ENCODE results near the gene ADORA3.
A peak's percentile ranks its signal among the peaks of the same experiment; 100 is the strongest.

The ADORA3 gene

DNA sequence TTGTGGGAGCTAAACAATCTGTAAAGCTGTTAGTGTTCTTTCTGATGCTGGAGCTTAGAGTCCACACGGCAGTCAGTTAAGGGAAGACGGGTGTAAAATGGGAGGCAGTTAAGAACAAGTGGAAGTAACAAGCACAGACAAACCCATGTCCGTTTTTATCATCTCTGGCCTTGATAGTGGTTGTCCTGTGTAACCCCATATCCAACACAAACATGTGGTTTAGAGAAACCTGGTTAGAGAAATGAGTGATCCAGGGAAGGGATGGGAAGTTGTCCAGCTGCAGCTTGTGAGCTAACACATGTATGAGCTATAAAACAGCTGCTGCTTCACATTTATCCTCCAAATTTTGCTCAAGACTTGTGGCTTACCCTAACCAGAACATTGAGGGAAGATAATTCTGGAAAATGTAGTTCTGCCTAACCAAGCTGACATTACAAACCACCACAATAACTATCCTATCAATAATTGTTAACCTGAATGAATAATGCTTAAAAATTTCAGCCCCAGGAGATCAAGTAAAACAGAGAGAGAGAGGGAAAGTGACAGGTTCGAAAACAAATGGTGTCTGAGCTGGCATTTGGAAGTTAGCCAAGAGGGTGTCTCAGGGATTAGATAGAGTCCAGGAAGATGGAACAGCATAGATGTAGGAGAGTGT lies 40.3 kb downstream of the ADORA3 start:
- TF ChIP-seq, protein P1, sequence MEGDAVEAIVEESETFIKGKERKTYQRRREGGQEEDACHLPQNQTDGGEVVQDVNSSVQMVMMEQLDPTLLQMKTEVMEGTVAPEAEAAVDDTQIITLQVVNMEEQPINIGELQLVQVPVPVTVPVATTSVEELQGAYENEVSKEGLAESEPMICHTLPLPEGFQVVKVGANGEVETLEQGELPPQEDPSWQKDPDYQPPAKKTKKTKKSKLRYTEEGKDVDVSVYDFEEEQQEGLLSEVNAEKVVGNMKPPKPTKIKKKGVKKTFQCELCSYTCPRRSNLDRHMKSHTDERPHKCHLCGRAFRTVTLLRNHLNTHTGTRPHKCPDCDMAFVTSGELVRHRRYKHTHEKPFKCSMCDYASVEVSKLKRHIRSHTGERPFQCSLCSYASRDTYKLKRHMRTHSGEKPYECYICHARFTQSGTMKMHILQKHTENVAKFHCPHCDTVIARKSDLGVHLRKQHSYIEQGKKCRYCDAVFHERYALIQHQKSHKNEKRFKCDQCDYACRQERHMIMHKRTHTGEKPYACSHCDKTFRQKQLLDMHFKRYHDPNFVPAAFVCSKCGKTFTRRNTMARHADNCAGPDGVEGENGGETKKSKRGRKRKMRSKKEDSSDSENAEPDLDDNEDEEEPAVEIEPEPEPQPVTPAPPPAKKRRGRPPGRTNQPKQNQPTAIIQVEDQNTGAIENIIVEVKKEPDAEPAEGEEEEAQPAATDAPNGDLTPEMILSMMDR (IDR thresholded peaks at IDR 0.05; ENCODE audit: insufficient read depth, low read depth, low read length, missing control alignments) = no peak
- no peak overlapping the region for H3K4me3 ChIP-seq (ENCODE audit: low read length)
- peak; percentile 43 for DNase-seq (ENCODE audit: low read depth)

DNA sequence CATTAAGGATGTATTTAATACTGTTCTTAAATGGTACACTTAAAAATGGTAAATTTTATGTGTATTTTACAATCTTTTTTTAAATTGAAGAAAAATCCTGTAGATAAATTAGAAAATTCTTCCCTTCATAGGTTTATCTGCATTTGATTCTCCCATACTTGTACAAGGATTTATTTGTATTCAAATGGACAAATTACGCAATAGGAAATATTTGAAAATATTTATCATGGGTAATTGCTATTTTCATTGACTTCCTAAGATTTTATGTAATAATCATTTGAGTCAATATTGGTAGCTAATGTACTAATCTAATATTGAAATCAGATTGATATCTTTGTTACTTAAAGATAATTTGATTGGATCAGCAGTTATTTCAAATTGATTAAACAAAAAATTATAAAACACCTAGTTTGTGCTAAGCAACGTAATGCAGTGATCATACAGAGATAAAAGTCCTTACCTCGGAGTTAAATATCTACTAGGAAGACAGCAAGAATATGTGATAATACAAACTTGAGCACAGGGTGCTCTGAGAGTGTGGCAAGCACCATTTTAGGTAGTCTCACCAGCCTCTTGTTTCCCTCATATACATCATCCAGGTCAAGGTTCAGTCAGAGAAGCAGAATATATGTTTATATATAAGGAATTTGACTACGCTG lies 40.9 kb downstream of the ADORA3 start:
- no peak overlapping the region for H3K4me3 ChIP-seq (ENCODE audit: low read length)
- TF ChIP-seq, protein P1 (IDR thresholded peaks at IDR 0.05; ENCODE audit: insufficient read depth, low read depth, low read length, missing control alignments) = no peak
- no peak for DNase-seq (ENCODE audit: low read depth)

DNA sequence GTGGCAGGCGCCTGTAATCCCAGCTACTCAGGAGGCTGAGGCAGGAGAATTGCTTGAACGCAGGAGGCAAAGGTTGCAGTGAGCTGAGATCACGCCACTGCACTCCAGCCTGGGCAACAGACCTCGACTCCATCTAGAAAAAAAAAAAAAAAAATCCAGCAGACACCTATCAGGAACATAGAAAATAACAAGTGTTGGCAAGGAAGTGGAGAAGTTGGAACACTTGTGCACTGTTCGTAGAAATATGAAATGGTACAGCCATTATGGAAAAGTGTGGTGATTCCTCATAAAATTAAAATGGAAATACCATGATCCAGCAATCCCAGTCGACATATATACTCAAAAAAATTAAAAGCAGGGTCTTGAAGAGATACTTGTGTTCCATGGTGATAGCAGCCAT lies 41.7 kb downstream of the ADORA3 start:
- TF ChIP-seq, protein P1 (IDR thresholded peaks at IDR 0.05; ENCODE audit: insufficient read depth, low read depth, low read length, missing control alignments) = no peak
- no peak overlapping the region for H3K4me3 ChIP-seq (ENCODE audit: low read length)

DNA sequence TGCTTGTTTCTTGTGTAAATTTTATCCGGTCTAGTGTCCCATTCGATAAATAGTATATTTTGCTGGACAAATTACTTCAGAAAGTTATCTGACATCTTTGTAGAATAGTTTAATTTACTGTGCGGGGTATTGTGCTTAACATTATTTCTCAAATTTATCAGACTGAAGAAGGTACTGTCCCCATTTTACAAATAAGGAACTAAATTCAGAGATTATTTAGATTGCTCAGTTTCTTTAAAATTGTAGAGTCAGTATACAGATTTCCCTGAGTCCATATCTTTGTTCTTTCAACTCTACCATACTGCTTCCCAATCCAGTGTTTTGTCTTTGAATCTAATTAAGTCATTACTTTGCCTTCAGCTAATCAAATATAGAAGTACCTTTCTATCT lies 47.8 kb downstream of the ADORA3 start:
- TF ChIP-seq, protein P1 (IDR thresholded peaks at IDR 0.05; ENCODE audit: insufficient read depth, low read depth, low read length, missing control alignments) = no peak
- DNase-seq (ENCODE audit: low read depth) = no peak
- no peak overlapping the region for H3K4me3 ChIP-seq (ENCODE audit: low read length)

More for the DNA sequence above, 41.7 kb downstream of the ADORA3 start:
- no peak for DNase-seq (ENCODE audit: low read depth)

DNA sequence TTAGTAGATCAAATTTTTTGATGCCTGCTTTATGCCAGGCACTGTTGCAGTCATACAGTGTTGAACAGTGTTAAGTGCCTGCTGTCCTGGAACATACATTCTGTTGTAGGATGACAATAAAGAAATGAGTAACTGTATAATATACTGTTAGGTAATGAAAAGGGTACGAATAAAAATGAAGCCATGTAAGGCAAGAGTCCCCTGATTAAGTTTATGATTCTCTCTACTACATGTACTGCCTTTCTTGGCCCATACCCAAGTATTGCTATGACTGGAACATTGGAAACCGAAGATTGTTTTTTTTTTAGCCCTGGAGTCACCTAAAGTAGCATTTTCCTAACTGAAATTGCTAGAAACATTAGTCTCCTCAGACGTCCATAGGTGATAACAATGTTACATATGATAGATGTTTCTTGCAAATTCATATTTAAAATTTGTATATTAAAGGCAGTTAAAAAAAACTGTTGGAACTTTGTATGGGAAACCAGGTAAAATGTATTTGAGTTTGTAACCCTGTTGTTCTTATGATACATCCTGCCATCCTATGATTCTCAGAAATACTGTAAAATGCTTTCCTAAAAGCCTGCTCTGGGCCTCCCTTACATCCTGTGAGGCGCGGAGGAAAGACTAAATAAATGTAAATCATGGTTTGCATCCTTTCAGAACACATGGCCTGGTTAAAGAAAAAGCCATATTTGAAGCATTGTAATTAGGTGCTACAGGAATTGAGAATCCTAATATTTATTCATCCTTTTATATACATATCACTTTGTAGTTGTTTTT lies 48.4 kb downstream of the ADORA3 start:
- DNase-seq (ENCODE audit: low read depth) = no peak
- no peak overlapping the region for H3K4me3 ChIP-seq (ENCODE audit: low read length)
- TF ChIP-seq, protein P1 (IDR thresholded peaks at IDR 0.05; ENCODE audit: insufficient read depth, low read depth, low read length, missing control alignments) = no peak

DNA sequence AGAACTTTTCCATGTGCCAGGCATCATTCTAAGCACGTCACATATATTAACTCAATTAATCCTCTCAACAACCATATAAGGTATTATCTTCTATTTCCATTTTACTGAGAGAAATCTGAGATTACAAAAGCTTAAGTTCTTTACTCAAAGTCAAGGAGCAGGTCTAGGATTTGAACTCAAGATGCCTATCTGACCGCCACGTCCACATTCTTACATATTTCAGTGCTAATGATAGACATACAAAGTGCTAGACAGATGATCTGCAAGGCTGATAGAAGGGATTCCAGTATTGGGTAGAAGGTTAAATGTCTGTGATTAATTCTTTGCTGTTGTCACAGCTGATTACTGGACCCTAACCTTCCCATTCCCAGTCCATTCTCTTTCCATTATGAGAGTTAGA lies 49.7 kb downstream of the ADORA3 start:
- TF ChIP-seq, protein P1 (IDR thresholded peaks at IDR 0.05; ENCODE audit: insufficient read depth, low read depth, low read length, missing control alignments) = no peak
- no peak for DNase-seq (ENCODE audit: low read depth)
- no peak overlapping the region for H3K4me3 ChIP-seq (ENCODE audit: low read length)

Measured in epithelial cell of esophagus (primary cell).